NCI-H1436 treated with DMSO at 0.1 percent for 48 hours (cell line): ENCODE data around the gene ASB16.
"Not testable (repeated sequence)": the region's sequence is repeated elsewhere in the genome, so short reads cannot be mapped to it uniquely, and the experiment has no call there.

ENCODE experiments used
- DNase-seq: peaks from one replicate; lab custom pipeline; 2025; lab: John Stamatoyannopoulos, UW

ASB16 gene

GRCh38 chr17:44147812-44148211 lies 22.7 kb upstream of the ASB16 start:
- DNase-seq, result no peak

GRCh38 chr17:44149066-44149465 lies 21.4 kb upstream of the ASB16 start:
- DNase-seq, result not testable (repeated sequence)

- no peak for DNase-seq
Observed at GRCh38 chr17:44149750-44150329, 20.7 kb upstream of the ASB16 start.

DNA sequence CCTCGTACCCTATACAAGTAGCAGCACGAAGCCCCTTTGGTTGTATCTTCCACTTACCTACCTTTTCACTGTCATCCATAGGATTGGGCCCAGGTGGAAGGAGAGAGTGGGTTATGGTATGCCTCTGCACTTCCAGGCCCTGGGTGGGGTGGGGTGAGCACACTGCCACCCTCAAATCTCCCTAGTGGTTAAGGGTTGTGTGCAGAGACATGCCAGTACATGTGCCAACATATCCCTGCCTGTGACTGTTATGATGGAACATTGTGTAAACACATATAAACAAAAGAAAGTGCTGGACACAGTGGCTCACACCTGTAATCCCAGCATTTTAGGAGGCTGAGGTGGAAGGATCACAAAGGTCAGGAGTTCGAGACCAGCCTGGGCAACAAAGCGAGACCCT lies 17.6 kb upstream of the ASB16 start:
- DNase-seq, result no peak

- no peak for DNase-seq
Observed at GRCh38 chr17:44155488-44155887, 15.0 kb upstream of the ASB16 start.

- no peak for DNase-seq
Observed at GRCh38 chr17:44159519-44160210, 10.8 kb upstream of the ASB16 start.

- no peak for DNase-seq
Observed at GRCh38 chr17:44164476-44164875, 6.0 kb upstream of the ASB16 start.

GRCh38 chr17:44167181-44167861 lies 3.2 kb upstream of the ASB16 start:
- DNase-seq, result no peak

GRCh38 chr17:44170135-44170498 lies 387 bp upstream of the ASB16 start:
- no peak for DNase-seq

- DNase-seq, result no peak
Observed at GRCh38 chr17:44171931-44172455, 1.5 kb downstream of the ASB16 start.

DNA sequence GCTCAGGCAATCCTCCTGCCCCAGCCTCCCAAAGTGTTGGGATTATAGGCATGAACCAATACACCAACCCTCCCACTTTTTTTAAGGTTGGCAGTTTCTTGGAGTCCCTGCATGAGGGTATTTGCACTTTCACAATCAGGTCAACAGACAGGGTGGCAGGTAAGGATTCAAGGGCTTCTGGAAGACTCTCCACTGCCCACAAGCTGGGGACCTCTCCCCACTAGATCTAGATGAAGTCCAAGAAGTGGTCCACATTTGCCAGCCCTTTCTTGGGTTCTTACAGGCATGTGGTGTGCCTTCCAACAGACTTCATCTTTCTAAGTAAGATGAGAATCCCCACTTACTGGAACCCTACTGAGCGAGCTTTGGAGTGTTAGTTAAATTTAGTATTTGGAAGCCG lies 3.9 kb downstream of the ASB16 start:
- no peak for DNase-seq

- DNase-seq, result no peak
Observed at GRCh38 chr17:44176257-44176656, 5.8 kb downstream of the ASB16 start.

DNA sequence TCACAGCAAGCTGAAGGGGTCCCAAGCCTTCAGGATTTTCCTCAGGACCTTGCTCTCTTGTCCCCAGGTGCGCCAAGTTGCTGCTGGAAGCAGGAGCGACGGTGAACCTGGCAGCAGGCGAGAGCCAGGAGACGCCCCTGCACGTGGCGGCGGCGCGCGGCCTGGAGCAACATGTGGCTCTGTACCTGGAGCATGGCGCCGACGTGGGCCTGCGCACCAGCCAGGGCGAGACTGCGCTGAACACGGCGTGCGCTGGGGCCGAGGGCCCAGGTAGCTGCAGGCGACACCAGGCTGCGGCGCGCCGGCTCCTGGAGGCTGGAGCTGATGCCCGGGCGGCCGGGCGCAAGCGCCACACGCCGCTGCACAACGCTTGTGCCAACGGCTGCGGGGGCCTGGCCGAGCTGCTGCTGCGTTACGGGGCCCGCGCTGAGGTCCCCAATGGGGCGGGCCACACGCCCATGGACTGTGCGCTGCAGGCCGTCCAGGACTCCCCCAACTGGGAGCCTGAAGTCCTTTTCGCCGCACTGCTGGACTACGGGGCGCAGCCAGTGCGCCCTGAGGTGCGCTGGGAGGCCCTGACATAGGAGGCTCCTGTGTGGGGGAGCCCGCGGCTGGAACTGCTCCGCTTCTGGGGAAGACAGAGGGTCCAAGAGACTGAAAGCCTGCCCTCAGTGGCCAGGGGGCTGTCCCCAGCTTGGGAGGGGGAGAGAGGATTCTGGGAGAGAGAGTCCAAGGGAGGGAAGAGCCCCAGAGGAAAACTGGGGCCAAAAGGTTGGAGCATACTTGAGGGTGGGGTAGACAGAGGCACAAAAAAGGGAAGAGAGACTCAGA lies 6.4 kb downstream of the ASB16 start:
- no peak for DNase-seq

DNA sequence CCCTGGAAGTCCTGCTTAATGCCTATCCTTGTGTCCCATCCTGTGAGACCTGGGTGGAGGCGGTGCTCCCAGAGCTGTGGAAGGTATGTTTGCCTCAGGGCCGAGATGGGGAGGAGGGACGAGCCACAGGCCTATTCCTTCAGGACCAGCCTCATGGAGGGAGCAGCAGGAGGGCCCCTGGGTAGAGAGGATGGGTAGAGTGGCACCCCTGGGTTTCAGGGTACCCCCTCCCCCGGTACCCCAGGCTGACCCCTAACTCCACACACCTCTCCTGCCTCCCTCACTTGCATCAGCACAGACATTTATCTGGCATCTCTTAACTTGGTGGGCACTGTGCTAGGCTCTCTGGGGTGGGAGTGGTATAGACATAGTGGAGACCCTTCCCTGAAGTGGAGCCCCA lies 7.1 kb downstream of the ASB16 start:
- DNase-seq, result no peak

DNA sequence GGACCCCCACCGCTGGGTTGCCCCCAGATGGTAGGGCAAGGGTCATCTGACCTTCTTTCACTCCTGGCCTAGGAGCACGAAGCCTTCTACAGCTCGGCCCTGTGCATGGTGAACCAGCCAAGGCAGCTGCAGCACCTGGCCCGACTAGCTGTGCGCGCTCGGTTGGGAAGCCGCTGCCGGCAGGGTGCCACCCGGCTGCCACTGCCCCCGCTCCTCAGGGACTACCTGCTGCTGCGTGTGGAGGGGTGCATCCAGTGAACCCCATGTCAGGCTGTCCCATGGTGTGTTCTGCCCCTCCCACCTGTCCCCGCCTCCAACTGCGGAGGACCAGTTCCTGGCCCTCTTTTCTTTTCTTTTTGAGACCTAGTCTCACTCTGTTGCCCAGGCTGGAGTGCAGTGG lies 7.6 kb downstream of the ASB16 start:
- DNase-seq, result no peak

- no peak for DNase-seq
Observed at GRCh38 chr17:44183024-44183423, 12.5 kb downstream of the ASB16 start.

DNA sequence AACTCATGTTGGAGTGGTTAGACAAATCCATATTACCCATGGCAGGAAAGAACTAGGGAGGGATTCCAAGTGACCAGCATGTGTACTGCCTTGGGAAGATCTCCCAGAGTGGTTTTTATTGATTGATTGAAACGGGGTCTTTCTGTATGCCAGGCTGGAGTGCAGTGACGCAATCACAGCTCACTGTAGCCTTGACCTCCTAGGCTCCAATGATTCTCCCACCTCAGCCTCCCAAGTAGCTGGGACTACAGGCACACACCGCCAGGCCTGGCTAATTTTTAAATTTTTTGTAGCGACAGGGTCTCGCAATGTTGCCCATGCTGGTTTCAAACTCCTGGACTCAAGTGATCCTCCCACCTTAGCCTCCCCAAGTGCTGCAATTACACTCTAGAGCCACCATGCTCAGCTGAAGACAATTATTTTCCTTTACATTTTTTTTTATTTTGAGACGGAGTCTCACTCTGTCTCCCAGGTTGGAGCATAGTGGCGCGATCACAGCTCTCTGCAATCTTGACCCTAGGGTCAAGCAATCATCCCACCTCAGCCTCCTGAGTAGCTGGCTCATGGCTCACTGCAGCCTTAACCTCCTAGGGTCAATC lies 13.8 kb downstream of the ASB16 start:
- no peak for DNase-seq

DNA sequence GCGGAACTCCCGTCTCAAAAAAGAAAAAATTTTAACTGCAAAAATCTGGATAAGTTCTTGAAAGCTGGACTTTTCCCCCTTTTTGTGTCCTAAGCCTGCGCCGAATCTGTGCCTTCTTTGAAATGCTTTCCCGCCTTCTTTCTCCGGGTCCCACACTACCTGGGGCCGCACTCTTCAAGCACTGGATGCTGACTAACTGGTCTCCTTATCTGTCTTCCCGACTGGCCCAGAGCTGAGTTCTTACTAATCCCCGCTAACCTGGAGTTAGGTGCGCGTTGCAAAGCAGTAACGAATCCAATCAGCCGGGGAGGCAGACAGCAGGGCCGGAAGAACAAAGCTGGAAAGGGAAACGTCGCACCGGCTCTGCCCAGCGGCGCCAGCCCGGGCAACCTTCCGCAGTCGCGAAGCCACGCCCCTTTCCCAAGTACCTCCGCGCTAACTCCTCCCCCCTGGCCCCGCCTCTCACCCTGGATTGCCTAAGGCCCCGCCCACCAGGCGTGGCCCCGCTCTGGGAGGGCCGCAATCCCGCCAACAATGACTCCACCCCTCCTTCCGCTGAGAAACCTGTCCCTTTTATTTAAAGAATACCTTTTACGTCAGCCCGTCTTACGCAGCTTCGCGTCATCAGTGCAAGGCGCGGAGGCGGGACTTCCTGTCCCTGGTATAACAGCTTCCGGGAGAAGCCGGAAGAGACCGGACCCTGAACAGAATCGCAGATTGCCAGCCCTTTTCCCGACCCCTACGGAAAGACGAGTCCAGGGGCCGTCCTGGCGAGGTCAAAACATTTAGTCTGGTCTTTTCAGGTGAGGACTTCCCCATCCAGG lies 16.0 kb downstream of the ASB16 start, which contains the start of gene TMUB2:
Gene TMUB2, plus strand, starts transcription at position 666 of the 824 bp plus-strand sequence. CDS start 737 bp downstream, outside the sequence.
- peak; percentile 98 for DNase-seq

GRCh38 chr17:44187131-44187899 lies 16.8 kb downstream of the ASB16 start:
- DNase-seq, result no peak
